NCI-H146 treated with DMSO at 0.1 percent for 48 hours (cell line): ENCODE results near the gene ADAP1.
A peak's percentile ranks its signal among the peaks of the same experiment; 100 is the strongest.
"Not testable (repeated sequence)": the region's sequence is repeated elsewhere in the genome, so short reads cannot be mapped to it uniquely, and the experiment has no call there.

Source experiments
- DNase-seq: peaks from one replicate; lab custom pipeline; 2025; ENCODE audit not compliant: unreplicated experiment; lab: John Stamatoyannopoulos, UW

The ADAP1 gene

GRCh38 chr7:883055-884021 lies 71.1 kb downstream of the ADAP1 start:
- no peak for DNase-seq

- DNase-seq: no peak
Observed at GRCh38 chr7:882336-883035, 72.0 kb downstream of the ADAP1 start.

- no peak for DNase-seq
Observed at GRCh38 chr7:881441-882234, 72.8 kb downstream of the ADAP1 start.

- DNase-seq: no peak
Observed at GRCh38 chr7:880450-880849, 74.0 kb downstream of the ADAP1 start.

GRCh38 chr7:879706-880105 lies 74.8 kb downstream of the ADAP1 start:
- no peak for DNase-seq

GRCh38 chr7:879093-879492 lies 75.4 kb downstream of the ADAP1 start:
- no peak for DNase-seq

- DNase-seq: no peak
Observed at GRCh38 chr7:877312-878232, 76.9 kb downstream of the ADAP1 start.

- DNase-seq: no peak
Observed at GRCh38 chr7:876972-877311, 77.5 kb downstream of the ADAP1 start.

- DNase-seq: peak; percentile 63
Observed at GRCh38 chr7:876077-876971, 78.2 kb downstream of the ADAP1 start, which contains the start of gene GET4. TSS of gene GET4 (plus strand) at chr7:876554. CDS start at chr7:876646, 92 bp downstream.

- no peak for DNase-seq
Observed at GRCh38 chr7:875476-876076, 78.9 kb downstream of the ADAP1 start.

- peak; percentile 62 for DNase-seq
Observed at GRCh38 chr7:875051-875450, 79.4 kb downstream of the ADAP1 start.

- no peak for DNase-seq
Observed at GRCh38 chr7:874031-874749, 80.3 kb downstream of the ADAP1 start.

GRCh38 chr7:873367-874002 lies 81.0 kb downstream of the ADAP1 start:
- DNase-seq: peak; percentile 43

- DNase-seq: not testable (repeated sequence)
Observed at GRCh38 chr7:872685-873084, 81.8 kb downstream of the ADAP1 start.

GRCh38 chr7:871900-872537 lies 82.5 kb downstream of the ADAP1 start:
- DNase-seq: no peak

GRCh38 chr7:869348-869747 lies 85.1 kb downstream of the ADAP1 start:
- DNase-seq: no peak

GRCh38 chr7:868189-868486 lies 86.3 kb downstream of the ADAP1 start:
- no peak for DNase-seq
